Astrocyte (in vitro differentiated cells and primary cell): ENCODE results near the gene ALPP. TPM values are rescaled to one million over a fixed set of nuclear protein-coding genes. Genes with fewer than 3 reads are reported as not detected.

Experiments used
- DNase-seq: peaks from one replicate; pipeline ENCODE4 v3.0.0-alpha.2; 2010; ENCODE audit warnings: low read depth
- FAIRE-seq: peaks from 2 replicates; lab custom pipeline; 2011; peaks lifted over from hg19 to GRCh38; lab: Jason Lieb, UNC
- H2AFZ ChIP-seq: 2 replicates; pipeline ENCODE4 v1.6.0; 2012; ENCODE audit warnings: low read depth, low read length, inconsistent platforms
- H3K27ac ChIP-seq: 2 replicates; pipeline ENCODE4 v1.5.1; 2011; ENCODE audit warnings: low read depth, low read length, inconsistent platforms
- H3K27me3 ChIP-seq: 2 replicates; pipeline ENCODE4 v1.6.0; 2011; ENCODE audit warnings: low read length, inconsistent platforms; ENCODE audit not compliant: insufficient read depth
- H3K36me3 ChIP-seq: 2 replicates; pipeline ENCODE4 v1.5.1; 2011; ENCODE audit warnings: low read length, inconsistent platforms; ENCODE audit not compliant: insufficient read depth
- H3K4me1 ChIP-seq: 2 replicates; pipeline ENCODE4 v1.5.1; 2011; ENCODE audit warnings: low read length, inconsistent platforms; ENCODE audit not compliant: insufficient read depth
- H3K4me2 ChIP-seq: 2 replicates; pipeline ENCODE4 v1.6.0; 2012; ENCODE audit warnings: low read length, inconsistent platforms
- H3K4me3 ChIP-seq: 2 replicates; pipeline ENCODE4 v1.5.1; 2011; ENCODE audit warnings: low read depth, mild to moderate bottlenecking, low read length, inconsistent platforms; ENCODE audit not compliant: insufficient read depth
- H3K79me2 ChIP-seq: 2 replicates; pipeline ENCODE4 v1.6.0; 2012; ENCODE audit warnings: mild to moderate bottlenecking, low read length, inconsistent platforms; ENCODE audit not compliant: insufficient read depth
- H3K9ac ChIP-seq: 2 replicates; pipeline ENCODE4 v1.6.0; 2012; ENCODE audit warnings: mild to moderate bottlenecking, low read length, inconsistent platforms
- H3K9me3 ChIP-seq: 2 replicates; pipeline ENCODE4 v1.5.1; 2012; ENCODE audit warnings: low read depth, mild to moderate bottlenecking, low read length, inconsistent platforms; ENCODE audit not compliant: insufficient read depth
- H4K20me1 ChIP-seq: 2 replicates; pipeline ENCODE4 v1.6.0; 2012; ENCODE audit warnings: low read length, inconsistent platforms; ENCODE audit not compliant: insufficient read depth
- H3K27ac Mint-ChIP-seq: one replicate; pipeline ENCODE4 v1.8.0; 2021; ENCODE audit warnings: mild to moderate bottlenecking, mixed read lengths; ENCODE audit not compliant: unreplicated experiment
- H3K27me3 Mint-ChIP-seq: one replicate; pipeline ENCODE4 v1.8.0; 2021; ENCODE audit warnings: low read depth, mixed read lengths; ENCODE audit not compliant: unreplicated experiment
- H3K36me3 Mint-ChIP-seq: one replicate; pipeline ENCODE4 v1.8.0; 2021; ENCODE audit warnings: low read depth, mixed read lengths; ENCODE audit not compliant: unreplicated experiment
- H3K4me1 Mint-ChIP-seq: one replicate; pipeline ENCODE4 v1.8.0; 2021; ENCODE audit warnings: low read depth, mixed read lengths; ENCODE audit not compliant: unreplicated experiment
- H3K4me3 Mint-ChIP-seq: one replicate; pipeline ENCODE4 v1.8.0; 2021; ENCODE audit warnings: mild to moderate bottlenecking, moderate library complexity, mixed read lengths; ENCODE audit not compliant: unreplicated experiment
- H3K9me3 Mint-ChIP-seq: one replicate; pipeline ENCODE4 v1.8.0; 2021; ENCODE audit warnings: mild to moderate bottlenecking, mixed read lengths; ENCODE audit not compliant: unreplicated experiment
- CTCF ChIP-seq: IDR thresholded peaks from 2 replicates; pipeline ENCODE4 v1.5.1; 2011; ENCODE audit warnings: low read depth, mild to moderate bottlenecking, inconsistent platforms, low read length, moderate library complexity; ENCODE audit not compliant: insufficient read depth
- EZH2 ChIP-seq: IDR thresholded peaks from 2 replicates; pipeline ENCODE4 v1.6.1; 2012; ENCODE audit warnings: mild to moderate bottlenecking, low read length, inconsistent platforms; ENCODE audit not compliant: insufficient read depth
- total RNA-seq: library from RNA; stranded (reverse); gene quantifications from 2 replicates; pipeline ENCODE4 v1.2.1, GENCODE V29; 2021

The ALPP gene
- total RNA-seq, 1 donor from 2014 or later: 0.32 TPM

- H3K36me3 Mint-ChIP-seq: peaks cover 9% of the 10 kb centered on the region
These were observed 37.4 kb upstream of the ALPP start for GRCh38 chr2:232341061-232341738.

DNA sequence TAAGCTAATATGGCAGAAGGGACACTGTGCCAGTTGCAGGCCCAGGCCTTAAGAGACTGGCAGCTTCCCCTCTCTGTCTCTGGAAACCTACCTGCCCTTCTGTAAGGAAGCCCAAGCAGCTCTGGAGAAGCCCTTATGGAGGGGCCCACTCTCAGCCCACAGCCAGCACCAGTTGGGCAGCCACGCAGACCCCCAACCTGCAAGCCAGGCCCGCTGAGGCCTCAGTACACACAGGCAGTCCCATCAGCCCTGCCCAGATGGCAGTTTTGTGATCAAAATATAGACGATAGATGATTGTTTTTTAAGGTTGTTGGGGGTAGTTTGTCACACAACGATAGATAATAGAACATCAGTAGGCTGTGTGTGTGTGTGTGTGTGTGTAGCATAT, 36.8 kb upstream of the ALPP start:
- Mint-ChIP-seq H3K27me3 (peaks cover 10% of the 10 kb centered on the region), H3K4me1 (no peaks in the 10 kb centered on the region), H3K9me3 (peaks cover 5% of the 10 kb centered on the region), H3K27ac (no peak overlapping the region), H3K4me3 (no peak overlapping the region), H3K36me3 (peaks cover 9% of the 10 kb centered on the region)
- H3K9ac ChIP-seq: no peak overlapping the region
- H3K4me2 ChIP-seq: no peak overlapping the region
- H2AFZ ChIP-seq: no peak overlapping the region
- H3K36me3 ChIP-seq: no peaks in the 10 kb centered on the region
- H3K27me3 ChIP-seq: no peaks in the 10 kb centered on the region
- H3K79me2 ChIP-seq: no peaks in the 10 kb centered on the region
- H3K4me3 ChIP-seq: no peak overlapping the region
- H3K4me1 ChIP-seq: no peaks in the 10 kb centered on the region
- TF ChIP-seq CTCF (no peak), EZH2 (no peak)
- DNase-seq: no peak
- no peaks in the 10 kb centered on the region for H3K9me3 ChIP-seq
- FAIRE-seq: no peak
- H3K27ac ChIP-seq: no peak overlapping the region
- H4K20me1 ChIP-seq: no peaks in the 10 kb centered on the region

More at GRCh38 chr2:232341061-232341738, 37.4 kb upstream of the ALPP start:
- no peaks in the 10 kb centered on the region for H3K36me3 ChIP-seq
- H3K9me3 ChIP-seq: no peaks in the 10 kb centered on the region
- Mint-ChIP-seq H3K4me1 (no peaks in the 10 kb centered on the region), H3K9me3 (peaks cover 4% of the 10 kb centered on the region), H3K27me3 (peaks cover 7% of the 10 kb centered on the region), H3K27ac (no peak overlapping the region), H3K4me3 (no peak overlapping the region)
- FAIRE-seq: no peak
- no peak overlapping the region for H3K4me3 ChIP-seq
- TF ChIP-seq CTCF (no peak), EZH2 (no peak)
- DNase-seq: no peak
- no peak overlapping the region for H2AFZ ChIP-seq
- H3K4me1 ChIP-seq: no peaks in the 10 kb centered on the region
- no peak overlapping the region for H3K9ac ChIP-seq
- no peaks in the 10 kb centered on the region for H3K79me2 ChIP-seq
- H3K27ac ChIP-seq: no peak overlapping the region
- no peaks in the 10 kb centered on the region for H4K20me1 ChIP-seq
- H3K27me3 ChIP-seq: no peaks in the 10 kb centered on the region
- H3K4me2 ChIP-seq: no peak overlapping the region
